HEK293T (cell line): ENCODE data around the gene NR2C1.

Experiments
- ARNT ChIP-seq: fragments of 450-650 bp; IDR thresholded peaks from 2 replicates; pipeline ENCODE4 v1.6.1; 2017; ENCODE audit warnings: mild to moderate bottlenecking
- BHLHE40 ChIP-seq: fragments of 450-650 bp; IDR thresholded peaks from 2 replicates; pipeline ENCODE4 v1.6.1; 2016; ENCODE audit warnings: mild to moderate bottlenecking, moderate library complexity, borderline replicate concordance
- ELF4 ChIP-seq: fragments of 450-650 bp; IDR thresholded peaks from 2 replicates; pipeline ENCODE4 v1.6.1; 2017; ENCODE audit warnings: antibody characterized with exemption
- FOXA1 ChIP-seq: fragments of 450-650 bp; IDR thresholded peaks from 2 replicates; pipeline ENCODE4 v1.6.1; 2016; ENCODE audit warnings: mild to moderate bottlenecking
- FOXK2 ChIP-seq: fragments of 450-650 bp; IDR thresholded peaks from 2 replicates; pipeline ENCODE4 v1.6.1; 2016; ENCODE audit warnings: mild to moderate bottlenecking
- FOXM1 ChIP-seq: fragments of 450-650 bp; IDR thresholded peaks from 2 replicates; pipeline ENCODE4 v1.6.1; 2017; ENCODE audit warnings: mild to moderate bottlenecking, borderline replicate concordance
- HDGF ChIP-seq: fragments of 450-650 bp; IDR thresholded peaks from 2 replicates; pipeline ENCODE4 v1.6.1; 2017; ENCODE audit warnings: antibody characterized with exemption, borderline replicate concordance
- L3MBTL2 ChIP-seq: fragments of 450-650 bp; conservative IDR thresholded peaks from 2 replicates; pipeline ENCODE4 v1.6.1; 2016; ENCODE audit warnings: mild to moderate bottlenecking
- NFRKB ChIP-seq: fragments of 450-650 bp; IDR thresholded peaks from 2 replicates; pipeline ENCODE4 v1.6.1; 2016; ENCODE audit warnings: mild to moderate bottlenecking, moderate library complexity
- SP1 ChIP-seq: fragments of 450-650 bp; IDR thresholded peaks from 2 replicates; pipeline ENCODE4 v1.6.1; 2017
- SUZ12 ChIP-seq: fragments of 450-650 bp; IDR thresholded peaks from 2 replicates; pipeline ENCODE4 v1.6.1; 2016; ENCODE audit warnings: mild to moderate bottlenecking
- TARDBP ChIP-seq: fragments of 450-650 bp; IDR thresholded peaks from 2 replicates; pipeline ENCODE4 v1.6.1; 2016
- ZNF384 ChIP-seq: fragments of 450-650 bp; IDR thresholded peaks from 2 replicates; pipeline ENCODE4 v1.6.1; 2016

GRCh38 chr12:95051241-95051640 is 22.2 kb downstream of the NR2C1 start:
- TF ChIP-seq SUZ12 (no peak), HDGF (no peak), SP1 (no peak), FOXK2 (no peak), FOXA1 (no peak), L3MBTL2 (no peak), FOXM1 (no peak), BHLHE40 (no peak), TARDBP (no peak), ELF4 (no peak), ARNT (no peak), ZNF384 (no peak), NFRKB (no peak)
